ENCODE results near the gene ATP1A2. TPM values are rescaled to one million over a fixed set of nuclear protein-coding genes. Genes with fewer than 3 reads are reported as not detected.

The ATP1A2 gene
- total RNA-seq, 3 donors from 2014 or later (not counting 1 experiment from before 2014, with no cell fraction given), result not detected

GRCh38 chr1:160078512-160079195 is 36.9 kb upstream of the ATP1A2 start:
- peaks cover 44 to 68% of the 10 kb centered on the region in 2 donors for H3K27me3 Mint-ChIP-seq (ENCODE audit: low read depth in 2 of 2)

DNA sequence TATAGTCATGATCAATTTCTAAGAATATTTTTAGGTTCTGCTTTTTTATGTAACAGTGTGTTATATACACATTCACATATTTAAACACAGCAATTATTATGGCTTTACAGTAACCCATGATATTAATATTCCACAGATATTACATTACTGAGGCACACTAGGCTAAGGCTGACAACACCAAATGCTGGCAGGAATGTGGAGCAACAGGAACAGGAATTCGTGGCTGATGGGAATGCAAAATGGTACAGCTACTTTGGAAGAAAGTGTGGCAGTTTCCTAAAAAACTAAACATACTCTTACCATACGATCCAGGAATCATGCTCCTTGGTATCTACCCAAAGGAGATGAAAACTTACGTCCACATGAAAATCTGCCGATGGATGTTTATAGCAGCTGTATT is 36.1 kb upstream of the ATP1A2 start:
- Histone ChIP-seq H3K9me3 (ENCODE audit: control insufficient read depth, insufficient read depth, low read length) (no peaks in the 10 kb centered on the region), H3K4me3 (ENCODE audit: low read length) (no peak overlapping the region), H3K27me3 (ENCODE audit: control insufficient read depth, insufficient read depth, low read length) (peaks cover 28% of the 10 kb centered on the region), H3K4me1 (ENCODE audit: control insufficient read depth, insufficient read depth, low read length) (peaks cover 6% of the 10 kb centered on the region), H3K27ac (ENCODE audit: low read length) (no peak overlapping the region), H3K36me3 (ENCODE audit: control insufficient read depth, insufficient read depth, low read length) (no peaks in the 10 kb centered on the region)
- Mint-ChIP-seq H3K36me3 (no peaks in the 10 kb centered on the region), H3K27ac (no peak overlapping the region), H3K4me3 (no peak overlapping the region), H3K27me3 (ENCODE audit: low read depth in 2 of 2) (peaks cover 47 to 68% of the 10 kb centered on the region in 2 donors), H3K9me3 (no peaks in the 10 kb centered on the region), H3K4me1 (peaks cover 4 to 5% of the 10 kb centered on the region in 2 donors)
- no peak for TF ChIP-seq CTCF (IDR thresholded peaks at IDR 0.05)
- DNase-seq, result no peak
- intact Hi-C loops (cut with micrococcal nuclease), result loop anchor here (2.0 kb wide), 1 partner anchor 33 kb away; no protein-coding TSS in a partner anchor
- WGBS (ENCODE audit: insufficient coverage), result 86% methylated on average over 3 of the region's 4 CpGs
- no peak for ATAC-seq

More at GRCh38 chr1:160078512-160079195, 36.9 kb upstream of the ATP1A2 start:
- peaks cover 28% of the 10 kb centered on the region for H3K27me3 ChIP-seq (ENCODE audit: control insufficient read depth, insufficient read depth, low read length)
- Mint-ChIP-seq H3K9me3 (no peaks in the 10 kb centered on the region), H3K4me3 (no peak overlapping the region), H3K4me1 (no peaks in the 10 kb centered on the region), H3K36me3 (no peaks in the 10 kb centered on the region), H3K27ac (no peak overlapping the region)
- TF ChIP-seq CTCF (IDR thresholded peaks at IDR 0.05), result peak; percentile 74
- intact Hi-C loops (cut with micrococcal nuclease), result loop anchor here (2.0 kb wide), 1 partner anchor 32 kb away; no protein-coding TSS in a partner anchor
- H3K4me1 ChIP-seq (ENCODE audit: control insufficient read depth, insufficient read depth, low read length), result no peaks in the 10 kb centered on the region
- ATAC-seq, result peak; percentile 72 to 89 (median 86)
- WGBS (ENCODE audit: insufficient coverage), result 14% methylated on average over 8 of the region's 8 CpGs
- H3K27ac ChIP-seq (ENCODE audit: low read length), result no peak overlapping the region
- H3K36me3 ChIP-seq (ENCODE audit: control insufficient read depth, insufficient read depth, low read length), result no peaks in the 10 kb centered on the region
- DNase-seq, result peak; percentile 43 to 72
- no peak overlapping the region for H3K4me3 ChIP-seq (ENCODE audit: low read length)
- no peaks in the 10 kb centered on the region for H3K9me3 ChIP-seq (ENCODE audit: control insufficient read depth, insufficient read depth, low read length)

DNA sequence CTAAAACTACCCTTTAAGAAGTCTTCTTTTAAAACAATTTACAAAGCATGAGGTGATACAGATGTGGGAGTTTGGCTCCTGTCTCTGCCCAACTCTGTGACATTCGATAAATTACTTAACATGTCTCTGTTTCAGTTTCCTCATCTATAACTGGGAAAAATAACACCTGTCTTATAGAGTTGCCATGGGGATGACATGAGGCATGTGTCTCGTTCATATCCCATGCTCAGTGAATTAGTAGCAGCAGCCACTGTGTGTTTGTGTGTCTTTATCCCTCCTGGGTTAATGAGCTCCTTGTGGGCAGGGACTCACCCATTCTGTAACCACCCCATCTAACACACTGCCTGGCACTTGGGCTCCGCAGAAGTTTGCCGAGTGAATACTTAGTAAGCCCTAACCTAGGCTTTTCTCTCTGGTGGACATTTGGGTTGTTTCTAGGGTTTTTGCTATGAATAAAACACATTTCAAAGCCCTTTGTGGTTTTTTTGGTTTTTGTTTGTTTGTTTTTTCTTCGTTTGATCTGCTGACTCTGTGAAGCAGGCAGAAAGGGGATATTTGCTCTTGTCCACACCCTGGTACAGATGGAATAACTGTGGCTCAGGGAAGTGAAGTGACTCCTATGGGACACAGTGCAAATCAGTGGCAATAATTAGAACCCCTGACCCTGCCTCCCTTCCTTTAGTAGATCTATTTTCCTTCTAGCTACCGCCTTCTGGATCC is 35.0 kb upstream of the ATP1A2 start:
- Histone ChIP-seq H3K4me3 (ENCODE audit: low read length) (no peak overlapping the region), H3K9me3 (ENCODE audit: control insufficient read depth, insufficient read depth, low read length) (no peaks in the 10 kb centered on the region), H3K27me3 (ENCODE audit: control insufficient read depth, insufficient read depth, low read length) (peaks cover 28% of the 10 kb centered on the region), H3K4me1 (ENCODE audit: control insufficient read depth, insufficient read depth, low read length) (peaks cover 7% of the 10 kb centered on the region), H3K27ac (ENCODE audit: low read length) (no peak overlapping the region), H3K36me3 (ENCODE audit: control insufficient read depth, insufficient read depth, low read length) (no peaks in the 10 kb centered on the region)
- Mint-ChIP-seq H3K27me3 (ENCODE audit: low read depth in 2 of 2) (peaks cover 47 to 59% of the 10 kb centered on the region in 2 donors), H3K9me3 (no peaks in the 10 kb centered on the region), H3K4me1 (peaks cover 7 to 8% of the 10 kb centered on the region in 2 donors), H3K4me3 (no peak overlapping the region), H3K27ac (no peak overlapping the region), H3K36me3 (no peaks in the 10 kb centered on the region)
- WGBS (ENCODE audit: insufficient coverage), result 37% methylated on average over 4 of the region's 6 CpGs
- no peak for TF ChIP-seq CTCF (IDR thresholded peaks at IDR 0.05)
- intact Hi-C loops (cut with micrococcal nuclease), result loop anchor here (5.0 kb wide), 1 partner anchor 143 kb away; no protein-coding TSS in a partner anchor
- DNase-seq (no peak), ATAC-seq (no peak)
